GM12865 (cell line): ENCODE data around the gene POU2F1.

ENCODE experiments used
- DNase-seq: peaks from one replicate; pipeline ENCODE4 v3.0.0; 2010; ENCODE audit warnings: low read depth
- H3K4me3 ChIP-seq: 2 replicates; pipeline ENCODE4 v1.5.1; 2011; ENCODE audit warnings: mild to moderate bottlenecking, low read depth, low read length, control low read depth
- CTCF ChIP-seq: IDR thresholded peaks from 2 replicates; pipeline ENCODE4 v1.5.1; 2011; ENCODE audit warnings: low read length, control low read depth, low read depth, inconsistent platforms; ENCODE audit not compliant: insufficient read depth; ENCODE audit errors: missing control alignments

The POU2F1 gene

GRCh38 chr1:167328306-167328815 lies 107.7 kb downstream of the POU2F1 start:
- no peak for TF ChIP-seq CTCF
- peak; percentile 19 for DNase-seq
- H3K4me3 ChIP-seq, result peak overlapping the region; percentile 59

- H3K4me3 ChIP-seq, result peak overlapping the region; percentile 59
- TF ChIP-seq CTCF, result no peak
- peak; percentile 82 for DNase-seq
These were observed 108.3 kb downstream of the POU2F1 start for GRCh38 chr1:167328816-167329483.

- DNase-seq, result peak; percentile 51
- no peak for TF ChIP-seq CTCF
- peak overlapping the region; percentile 59 for H3K4me3 ChIP-seq
These were observed 110.1 kb downstream of the POU2F1 start for GRCh38 chr1:167330601-167331293.

- no peak for DNase-seq
- TF ChIP-seq CTCF, result no peak
- H3K4me3 ChIP-seq, result peak overlapping the region; percentile 59
These were observed 111.0 kb downstream of the POU2F1 start for GRCh38 chr1:167331650-167332049.

- DNase-seq, result no peak
- peak overlapping the region; percentile 59 for H3K4me3 ChIP-seq
- TF ChIP-seq CTCF, result no peak
These were observed 111.8 kb downstream of the POU2F1 start for GRCh38 chr1:167332503-167332902.

GRCh38 chr1:167333124-167333523 lies 112.4 kb downstream of the POU2F1 start:
- peak; percentile 43 for DNase-seq
- no peak overlapping the region for H3K4me3 ChIP-seq
- TF ChIP-seq CTCF, result no peak
